Thyroid gland (tissue), 4 donors: ENCODE measurements around the gene GAS7.

ENCODE experiments used
- POLR2A ChIP-seq, 2 donors: fragments of 450-650 bp; IDR thresholded peaks; one replicate each; pipeline ENCODE4 v1.6.1; 2017; ENCODE audit warnings: antibody characterized with exemption in 2 of 2, mild to moderate bottlenecking in 2 of 2, moderate library complexity in 1 of 2
- TF ChIP-seq, protein P1 (sequence below), 6 experiments: fragments of 200-600 bp in 3 of 6; fragments of 450-650 bp in 3 of 6; sonication (generic) in 3 of 6; IDR thresholded peaks; one replicate each; pipeline ENCODE4 v1.5.1; 2016 to 2019; ENCODE audit warnings: antibody characterized with exemption in 6 of 6, mild to moderate bottlenecking in 2 of 6, inconsistent platforms in 1 of 6, moderate library complexity in 1 of 6

DNA sequence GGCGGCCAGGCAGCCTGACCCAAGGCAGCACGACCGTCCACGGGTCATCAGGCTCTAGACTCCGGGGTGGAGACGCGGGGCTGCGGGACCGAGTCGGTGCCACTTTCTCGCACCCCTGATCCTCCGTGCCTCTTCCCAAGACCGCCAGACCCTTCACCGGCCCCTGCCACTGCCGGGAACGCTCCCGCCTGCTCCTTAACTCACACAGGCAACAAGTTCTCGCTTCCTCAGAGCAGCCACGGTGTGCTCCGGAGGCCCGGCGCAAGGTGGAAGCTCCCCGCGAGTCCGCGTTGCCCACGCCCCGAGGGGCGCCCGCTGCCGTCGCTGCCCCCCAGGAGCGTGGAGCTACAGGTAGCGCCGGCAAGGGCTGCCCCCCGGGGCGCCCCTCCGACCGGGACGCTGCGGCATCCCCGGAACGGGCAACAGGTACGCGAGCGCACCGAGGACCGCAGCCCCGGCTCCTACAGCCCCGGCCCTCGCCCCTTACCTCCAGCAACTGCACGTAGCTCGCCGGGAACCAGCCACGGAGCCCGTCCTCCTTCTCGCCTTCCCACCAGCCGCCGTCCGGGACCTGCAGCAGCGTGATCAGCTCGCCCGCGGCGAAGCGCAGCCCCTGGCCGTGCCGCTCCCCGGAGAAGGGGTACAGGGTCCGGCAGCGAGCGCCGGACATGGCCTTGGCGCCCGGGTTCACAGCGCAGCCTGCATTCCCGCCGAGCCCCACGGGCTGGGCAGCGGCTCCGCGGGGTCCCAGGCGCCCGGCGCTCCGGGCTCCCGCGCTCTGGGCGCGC, 491 bp downstream of the GAS7 start:
- TF ChIP-seq, protein P1, sequence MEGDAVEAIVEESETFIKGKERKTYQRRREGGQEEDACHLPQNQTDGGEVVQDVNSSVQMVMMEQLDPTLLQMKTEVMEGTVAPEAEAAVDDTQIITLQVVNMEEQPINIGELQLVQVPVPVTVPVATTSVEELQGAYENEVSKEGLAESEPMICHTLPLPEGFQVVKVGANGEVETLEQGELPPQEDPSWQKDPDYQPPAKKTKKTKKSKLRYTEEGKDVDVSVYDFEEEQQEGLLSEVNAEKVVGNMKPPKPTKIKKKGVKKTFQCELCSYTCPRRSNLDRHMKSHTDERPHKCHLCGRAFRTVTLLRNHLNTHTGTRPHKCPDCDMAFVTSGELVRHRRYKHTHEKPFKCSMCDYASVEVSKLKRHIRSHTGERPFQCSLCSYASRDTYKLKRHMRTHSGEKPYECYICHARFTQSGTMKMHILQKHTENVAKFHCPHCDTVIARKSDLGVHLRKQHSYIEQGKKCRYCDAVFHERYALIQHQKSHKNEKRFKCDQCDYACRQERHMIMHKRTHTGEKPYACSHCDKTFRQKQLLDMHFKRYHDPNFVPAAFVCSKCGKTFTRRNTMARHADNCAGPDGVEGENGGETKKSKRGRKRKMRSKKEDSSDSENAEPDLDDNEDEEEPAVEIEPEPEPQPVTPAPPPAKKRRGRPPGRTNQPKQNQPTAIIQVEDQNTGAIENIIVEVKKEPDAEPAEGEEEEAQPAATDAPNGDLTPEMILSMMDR (IDR thresholded peaks at IDR 0.05): no peak
- TF ChIP-seq POLR2A (IDR thresholded peaks at IDR 0.05): no peak
